Fibroblast of upper back skin (primary cell): ENCODE measurements around the gene POP4.
A peak's percentile ranks its signal among the peaks of the same experiment; 100 is the strongest.
"Not testable (repeated sequence)": the region's sequence is repeated elsewhere in the genome, so short reads cannot be mapped to it uniquely, and the experiment has no call there.

Experiments used
- DNase-seq: peaks from one replicate; pipeline ENCODE4 v3.0.0-alpha.2; 2013

The POP4 gene

GRCh38 chr19:29605653-29606419, at the start of gene POP4:
Gene POP4, plus strand, starts transcription at chr19:29606283. Its CDS starts 36 bp downstream, at chr19:29606319.
- peak; percentile 95 for DNase-seq

- not testable (repeated sequence) for DNase-seq
Observed at GRCh38 chr19:29559110-29559509, 47.0 kb upstream of the POP4 start.

- no peak for DNase-seq
Observed at GRCh38 chr19:29559743-29560142, 46.3 kb upstream of the POP4 start.

- DNase-seq, result no peak
Observed at GRCh38 chr19:29560313-29561075, 45.6 kb upstream of the POP4 start.

- no peak for DNase-seq
Observed at GRCh38 chr19:29561601-29562000, 44.5 kb upstream of the POP4 start.

- DNase-seq, result no peak
Observed at GRCh38 chr19:29562299-29563297, 43.5 kb upstream of the POP4 start.

- no peak for DNase-seq
Observed at GRCh38 chr19:29563486-29564101, 42.5 kb upstream of the POP4 start.

GRCh38 chr19:29564574-29565005, 41.5 kb upstream of the POP4 start:
- no peak for DNase-seq

GRCh38 chr19:29565171-29565570, 40.9 kb upstream of the POP4 start:
- no peak for DNase-seq

GRCh38 chr19:29566496-29567054, 39.5 kb upstream of the POP4 start:
- no peak for DNase-seq

GRCh38 chr19:29567366-29567915, 38.6 kb upstream of the POP4 start:
- DNase-seq, result no peak

- no peak for DNase-seq
Observed at GRCh38 chr19:29568036-29569025, 37.8 kb upstream of the POP4 start.

GRCh38 chr19:29569038-29569911, 36.8 kb upstream of the POP4 start:
- no peak for DNase-seq

- DNase-seq, result no peak
Observed at GRCh38 chr19:29571181-29571580, 34.9 kb upstream of the POP4 start.

- no peak for DNase-seq
Observed at GRCh38 chr19:29573486-29573885, 32.6 kb upstream of the POP4 start.

- no peak for DNase-seq
Observed at GRCh38 chr19:29574510-29574909, 31.6 kb upstream of the POP4 start.

- no peak for DNase-seq
Observed at GRCh38 chr19:29576046-29576606, 30.0 kb upstream of the POP4 start.

- DNase-seq, result no peak
Observed at GRCh38 chr19:29576761-29577648, 29.1 kb upstream of the POP4 start.
